Thyroid gland (tissue), 4 donors: Measurements from ENCODE around the gene SART3. TPM values are rescaled to one million over a fixed set of nuclear protein-coding genes. Genes with fewer than 3 reads are reported as not detected.
"Not testable (repeated sequence)": the region's sequence is repeated elsewhere in the genome, so short reads cannot be mapped to it uniquely, and the experiment has no call there.

Source experiments
- DNase-seq, 2 donors: peaks; one replicate each; pipeline ENCODE4 v3.0.0-alpha.2; 2019
- H3K27ac ChIP-seq, 3 donors: fragments of 200-600 bp; sonication (generic); 1 replicate in 2 of 3; 2 replicates in 1 of 3; pipeline ENCODE4 v1.5.1; 2016 to 2019; ENCODE audit warnings: mild to moderate bottlenecking in 1 of 3, moderate library complexity in 1 of 3
- H3K27me3 ChIP-seq: fragments of 200-600 bp; sonication (generic); one replicate; pipeline ENCODE4 v1.5.1; 2019
- H3K36me3 ChIP-seq, 2 donors: fragments of 200-600 bp; sonication (generic); one replicate each; pipeline ENCODE4 v1.5.1; 2016 to 2019
- H3K4me1 ChIP-seq, 2 donors: fragments of 200-600 bp; sonication (generic); one replicate each; pipeline ENCODE4 v1.5.1; 2017 to 2019
- H3K4me3 ChIP-seq, 3 donors: fragments of 200-600 bp; sonication (generic); replicated peaks in 1 of 3; 1 replicate in 2 of 3; 2 replicates in 1 of 3; pipeline ENCODE4 v1.5.1; 2016; ENCODE audit warnings: mild to moderate bottlenecking in 1 of 3
- H3K9me3 ChIP-seq: fragments of 200-600 bp; sonication (generic); one replicate; pipeline ENCODE4 v1.5.1; 2017
- CTCF ChIP-seq, 6 experiments: fragments of 200-600 bp in 3 of 6; fragments of 450-650 bp in 3 of 6; sonication (generic) in 3 of 6; IDR thresholded peaks; one replicate each; pipeline ENCODE4 v1.5.1; 2016 to 2019; ENCODE audit warnings: antibody characterized with exemption in 6 of 6, mild to moderate bottlenecking in 2 of 6, inconsistent platforms in 1 of 6, moderate library complexity in 1 of 6
- POLR2A ChIP-seq, 2 donors: fragments of 450-650 bp; IDR thresholded peaks; one replicate each; pipeline ENCODE4 v1.6.1; 2017; ENCODE audit warnings: antibody characterized with exemption in 2 of 2, mild to moderate bottlenecking in 2 of 2, moderate library complexity in 1 of 2
- WGBS, 2 donors: methylation state at CpG; one replicate each; pipeline ENCODE4 v1.1.5; 2017; 5-methylcytosine and 5-hydroxymethylcytosine counted together
- intact Hi-C: fragments of 100-400 bp; cut with DNase I; formaldehyde crosslinking; loops from one replicate; pipeline ENCODE4 v1.15.1; 2023
- total RNA-seq, 4 donors: library from RNA; depleted of rRNA; stranded (reverse); fragments of >200 nt; gene quantifications; one replicate each; pipeline ENCODE4 v1.2.3, GENCODE V29; 2016

SART3 gene
- total RNA-seq, 4 donors from 2014 or later = 64.2 to 117 (median 80.0) TPM

GRCh38 chr12:108578813-108579212, 17.8 kb upstream of the SART3 start:
- H3K27me3 ChIP-seq = no peaks in the 10 kb centered on the region
- TF ChIP-seq POLR2A (IDR thresholded peaks at IDR 0.05) = no peak
- no peak for TF ChIP-seq CTCF (IDR thresholded peaks at IDR 0.05)
- H3K9me3 ChIP-seq = no peaks in the 10 kb centered on the region
- DNase-seq = no peak
- no peaks in the 10 kb centered on the region for H3K36me3 ChIP-seq
- peaks cover 0 to 4% of the 10 kb centered on the region in 2 donors for H3K4me1 ChIP-seq
- no peak overlapping the region for H3K4me3 ChIP-seq
- 95 to 96% methylated on average over 3 of the region's 3 CpGs for WGBS, 2 donors
- intact Hi-C loops = no loop called here
- no peak overlapping the region for H3K27ac ChIP-seq

GRCh38 chr12:108578264-108578663, 17.3 kb upstream of the SART3 start:
- peaks cover 0 to 4% of the 10 kb centered on the region in 2 donors for H3K4me1 ChIP-seq
- no peak overlapping the region for H3K27ac ChIP-seq
- WGBS, 2 donors = 75 to 99% methylated on average over 2 of the region's 2 CpGs
- no peak overlapping the region for H3K4me3 ChIP-seq
- no peaks in the 10 kb centered on the region for H3K27me3 ChIP-seq
- TF ChIP-seq POLR2A (IDR thresholded peaks at IDR 0.05) = no peak
- no peak for TF ChIP-seq CTCF (IDR thresholded peaks at IDR 0.05)
- no peak for DNase-seq
- no peaks in the 10 kb centered on the region for H3K9me3 ChIP-seq
- intact Hi-C loops = no loop called here
- no peaks in the 10 kb centered on the region for H3K36me3 ChIP-seq

GRCh38 chr12:108577458-108577857, 16.5 kb upstream of the SART3 start:
- Histone ChIP-seq H3K36me3 (no peaks in the 10 kb centered on the region), H3K27ac (no peak overlapping the region), H3K4me1 (peaks cover 0 to 4% of the 10 kb centered on the region in 2 donors), H3K9me3 (no peaks in the 10 kb centered on the region), H3K4me3 (no peak overlapping the region), H3K27me3 (no peaks in the 10 kb centered on the region)
- intact Hi-C loops = no loop called here
- DNase-seq = no peak
- no peak for TF ChIP-seq CTCF (IDR thresholded peaks at IDR 0.05)
- TF ChIP-seq POLR2A (IDR thresholded peaks at IDR 0.05) = no peak

- Histone ChIP-seq H3K9me3 (no peaks in the 10 kb centered on the region), H3K27ac (no peak overlapping the region), H3K4me1 (peaks cover 0 to 5% of the 10 kb centered on the region in 2 donors), H3K27me3 (no peaks in the 10 kb centered on the region), H3K4me3 (no peak overlapping the region), H3K36me3 (no peaks in the 10 kb centered on the region)
- 82 to 92% methylated on average over 6 of the region's 6 CpGs for WGBS, 2 donors
- TF ChIP-seq POLR2A (IDR thresholded peaks at IDR 0.05) (no peak), CTCF (IDR thresholded peaks at IDR 0.05) (no peak)
- intact Hi-C loops = no loop called here
- no peak for DNase-seq
Measured at GRCh38 chr12:108576660-108577234, 15.8 kb upstream of the SART3 start.

GRCh38 chr12:108575199-108575912, 14.4 kb upstream of the SART3 start:
- H3K27me3 ChIP-seq = no peaks in the 10 kb centered on the region
- TF ChIP-seq POLR2A (IDR thresholded peaks at IDR 0.05) (no peak), CTCF (IDR thresholded peaks at IDR 0.05) (no peak)
- no peaks in the 10 kb centered on the region for H3K9me3 ChIP-seq
- no peak overlapping the region for H3K4me3 ChIP-seq
- H3K27ac ChIP-seq = no peak overlapping the region
- 93 to 96% methylated on average over 9 of the region's 9 CpGs for WGBS, 2 donors
- no peak for DNase-seq
- no peaks in the 10 kb centered on the region for H3K36me3 ChIP-seq
- peaks cover 0 to 8% of the 10 kb centered on the region in 2 donors for H3K4me1 ChIP-seq
- intact Hi-C loops = no loop called here

GRCh38 chr12:108574276-108574675, 13.3 kb upstream of the SART3 start:
- H3K4me1 ChIP-seq, H3K9me3 ChIP-seq, H3K27ac ChIP-seq, H3K36me3 ChIP-seq, DNase-seq, intact Hi-C loops, H3K4me3 ChIP-seq, H3K27me3 ChIP-seq: not testable (repeated sequence)
- WGBS, 2 donors = 97 to 100% methylated on average over 1 of the region's 1 CpG
